A549 (cell line): ENCODE measurements around the gene CDKN2D. TPM values are rescaled to one million over a fixed set of nuclear protein-coding genes. Genes with fewer than 3 reads are reported as not detected.

ENCODE experiments used
- ATAC-seq, 2 experiments: fragments of 200-7000 bp in 1 of 2; fragments of >200 bp in 1 of 2; cut with Nextera tagmentation in 1 of 2; cut with Tn5 transposase in 1 of 2; 3 replicates each; pipeline versions ENCODE4 v1.8.0 to v1.9.1; 2018 to 2020; ENCODE audit warnings: mild to moderate bottlenecking in 1 of 2, moderate library complexity in 1 of 2
- CTCF ChIA-PET: fragments of 300-600 bp; sonication (Branson Sonifier 250); formaldehyde crosslinking; extraction: SDS; loops from one replicate; lab custom pipeline; 2021; ENCODE audit warnings: antibody characterized with exemption, inconsistent platforms; lab: Yijun Ruan, JAX
- POLR2A ChIA-PET: fragments of 350-600 bp; formaldehyde crosslinking; extraction: SDS; loops from one replicate; lab custom pipeline; 2021; ENCODE audit warnings: antibody characterized with exemption, inconsistent platforms; lab: Yijun Ruan, JAX
- DNase-seq, 2 experiments: peaks; one replicate each; pipeline versions ENCODE4 v3.0.0 to v3.0.0-alpha.2; 2011 to 2016; ENCODE audit warnings: low read depth in 1 of 2, low spot score in 1 of 2
- FAIRE-seq: peaks from 2 replicates; lab custom pipeline; 2011; peaks lifted over from hg19 to GRCh38; lab: Jason Lieb, UNC
- H3K27ac ChIP-seq, 2 experiments: fragments of >200 bp; sonication (Bioruptor Twin); formaldehyde crosslinking; 3 replicates each; pipeline ENCODE4 v1.5.1; 2016 to 2017
- H3K4me1 ChIP-seq: fragments of >200 bp; sonication (Bioruptor Twin); formaldehyde crosslinking; 3 replicates; pipeline ENCODE4 v1.6.1; 2016
- H3K4me2 ChIP-seq: fragments of >200 bp; sonication (Bioruptor Twin); formaldehyde crosslinking; 3 replicates; pipeline ENCODE4 v1.6.1; 2016
- H3K4me3 ChIP-seq: fragments of >200 bp; sonication (Bioruptor Twin); formaldehyde crosslinking; 3 replicates; pipeline ENCODE4 v1.5.1; 2016
- H3K9me3 ChIP-seq: fragments of >200 bp; sonication (Bioruptor Twin); formaldehyde crosslinking; 3 replicates; pipeline ENCODE4 v1.6.1; 2016
- EHF ChIP-seq: fragments of 250-450 bp; sonication (Bioruptor Pico); IDR thresholded peaks from 2 replicates; pipeline ENCODE4 v1.5.0; 2020; ENCODE audit warnings: mild to moderate bottlenecking
- EHMT2 ChIP-seq: fragments of 200-600 bp; sonication (generic); IDR thresholded peaks from 2 replicates; pipeline ENCODE4 v1.6.1; 2016; ENCODE audit warnings: antibody characterized with exemption, low read depth, mild to moderate bottlenecking, moderate library complexity
- FOSB ChIP-seq: fragments of 250-450 bp; sonication (Bioruptor Pico); IDR thresholded peaks from 2 replicates; pipeline ENCODE4 v1.5.0; 2020; ENCODE audit warnings: mild to moderate bottlenecking, moderate library complexity
- HEYL ChIP-seq: fragments of 250-450 bp; sonication (Bioruptor Pico); IDR thresholded peaks from 2 replicates; pipeline ENCODE4 v1.8.0; 2021; ENCODE audit warnings: mild to moderate bottlenecking, moderate library complexity
- HOXB13 ChIP-seq: fragments of 250-450 bp; sonication (Bioruptor Pico); IDR thresholded peaks from 2 replicates; pipeline ENCODE4 v1.5.0; 2020; ENCODE audit warnings: low read depth, mild to moderate bottlenecking, moderate library complexity
- HOXB5 ChIP-seq: fragments of 250-450 bp; sonication (Bioruptor Pico); IDR thresholded peaks from 2 replicates; pipeline ENCODE4 v1.5.0; 2020; ENCODE audit warnings: mild to moderate bottlenecking, moderate library complexity
- JUN ChIP-seq, 2 experiments: fragments of >200 bp; sonication (Bioruptor Twin); formaldehyde crosslinking; IDR thresholded peaks; 2 replicates in 1 of 2; 3 replicates in 1 of 2; pipeline ENCODE4 v1.6.1; 2016 to 2017
- KDM1A ChIP-seq: fragments of 200-600 bp; sonication (generic); IDR thresholded peaks from 2 replicates; pipeline ENCODE4 v1.6.1; 2016; ENCODE audit warnings: low read depth, mild to moderate bottlenecking
- MAZ ChIP-seq: fragments of 150-350 bp; IDR thresholded peaks from 2 replicates; pipeline ENCODE4 v1.6.1; 2014; ENCODE audit warnings: antibody characterized with exemption, low read depth, low read length, borderline replicate concordance
- NR3C1 ChIP-seq: fragments of >200 bp; sonication (Bioruptor Twin); formaldehyde crosslinking; IDR thresholded peaks from 3 replicates; pipeline ENCODE4 v1.6.1; 2017
- PHF8 ChIP-seq: fragments of 200-600 bp; sonication (generic); IDR thresholded peaks from 2 replicates; pipeline ENCODE4 v1.6.1; 2016; ENCODE audit warnings: low read depth, mild to moderate bottlenecking, antibody characterized with exemption, moderate library complexity, borderline replicate concordance
- POLR2A ChIP-seq: IDR thresholded peaks from 2 replicates; pipeline ENCODE4 v1.6.1; 2012; ENCODE audit warnings: mild to moderate bottlenecking, low read length
- SMC3 ChIP-seq: fragments of >200 bp; sonication (Bioruptor Twin); formaldehyde crosslinking; IDR thresholded peaks from 3 replicates; pipeline ENCODE4 v1.6.1; 2018; ENCODE audit warnings: inconsistent platforms
- TFCP2L1 ChIP-seq: fragments of 250-450 bp; sonication (Bioruptor Pico); IDR thresholded peaks from 2 replicates; pipeline ENCODE4 v1.5.0; 2021; ENCODE audit warnings: mild to moderate bottlenecking
- TP53 ChIP-seq: fragments of 250-450 bp; sonication (Bioruptor Pico); IDR thresholded peaks from 2 replicates; pipeline ENCODE4 v1.5.0; 2021; ENCODE audit warnings: mild to moderate bottlenecking, moderate library complexity
- ZC3H11A ChIP-seq: fragments of 450-650 bp; IDR thresholded peaks from 2 replicates; pipeline ENCODE4 v1.6.1; 2014; ENCODE audit warnings: antibody characterized with exemption, mild to moderate bottlenecking
- ZNF302 ChIP-seq: fragments of 250-450 bp; sonication (Bioruptor Pico); IDR thresholded peaks from 2 replicates; pipeline ENCODE4 v1.9.0; 2021; ENCODE audit warnings: inconsistent platforms, mild to moderate bottlenecking, moderate library complexity
- ZSCAN20 ChIP-seq: fragments of 250-450 bp; sonication (Bioruptor Pico); IDR thresholded peaks from 2 replicates; pipeline ENCODE4 v1.8.0; 2022; ENCODE audit warnings: mild to moderate bottlenecking, moderate library complexity
- WGBS: methylation state at CpG from one replicate; pipeline ENCODE4 v1.1.6; 2017; ENCODE audit errors: missing lambda C conversion rate; 5-methylcytosine and 5-hydroxymethylcytosine counted together
- polyA plus RNA-seq, 4 experiments: library from polyadenylated mRNA; depleted of rRNA in 3 of 4; stranded (reverse); fragments of >200 nt; fragmentation: RNase III in 1 of 4; extraction: RNeasy Plus Mini Kit Qiagen cat#74134 plus additional on column Dnase treatment in 1 of 4; gene quantifications; 2 replicates in 3 of 4; 3 replicates in 1 of 4; pipeline ENCODE4 v1.2.3, GENCODE V29; 2011 to 2017
- TF ChIP-seq, protein P1 (sequence below): fragments of >200 bp; sonication (Bioruptor Twin); formaldehyde crosslinking; IDR thresholded peaks from 2 replicates; pipeline ENCODE4 v1.6.1; 2016
- TF ChIP-seq, protein P2 (sequence below): fragments of >200 bp; sonication (Bioruptor Twin); formaldehyde crosslinking; IDR thresholded peaks from 3 replicates; pipeline ENCODE4 v1.5.1; 2016

The CDKN2D gene
- polyA plus RNA-seq, 2 of the 4 experiments (the other 2 are of a cell fraction): 3.1 to 4.3 TPM

DNA sequence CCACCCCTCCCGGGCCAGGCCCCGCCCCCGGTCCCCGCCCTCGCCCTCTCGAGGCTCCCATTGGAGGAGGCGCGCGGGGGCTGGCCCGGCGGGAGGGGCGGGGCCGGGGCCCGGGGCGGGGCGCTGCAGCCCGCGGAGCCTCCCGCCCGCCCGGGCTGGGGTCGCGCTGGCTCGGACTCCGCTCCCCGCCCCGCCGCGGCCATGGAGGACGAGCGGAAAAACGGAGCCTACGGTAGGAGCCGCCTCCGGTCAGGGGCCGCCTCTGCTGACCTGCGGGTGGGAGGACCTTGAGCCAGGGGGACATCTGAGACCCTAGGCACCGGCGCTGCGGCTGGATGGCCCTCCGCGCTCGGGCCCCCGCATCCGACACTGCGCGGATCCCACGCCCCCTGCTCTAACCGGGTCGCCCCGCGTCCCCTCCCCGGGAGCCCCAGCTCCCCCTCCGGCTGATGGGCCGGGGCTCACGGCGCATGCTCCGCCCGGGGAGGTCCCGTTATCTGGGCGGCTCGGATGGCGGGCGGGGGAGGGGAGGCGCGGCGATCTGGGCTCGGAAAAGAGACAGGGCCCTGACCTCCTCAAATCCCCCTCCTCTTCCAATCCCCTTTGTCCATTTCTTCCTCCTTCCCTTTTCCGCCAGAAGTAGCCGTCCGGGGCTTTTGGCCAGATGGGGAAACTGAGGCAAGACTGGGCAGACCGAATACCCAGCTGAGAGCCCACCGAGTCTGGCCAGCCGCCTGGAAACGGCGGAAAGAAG lies 33.7 kb upstream of the CDKN2D start:
- FAIRE-seq (no peak), ATAC-seq (peak; percentile 96 to 98), DNase-seq (peak; percentile 63 to 83)
- Histone ChIP-seq H3K4me1 (peaks cover 8% of the 10 kb centered on the region), H3K9me3 (no peaks in the 10 kb centered on the region), H3K4me2 (peak overlapping the region; percentile 99), H3K27ac (peak overlapping the region; percentile 78 to 90), H3K4me3 (peak overlapping the region; percentile 95)
- 5% methylated on average over 17 of the region's 76 CpGs for WGBS
- POLR2A ChIA-PET: interaction anchor here (0.6 kb wide), 2 partner anchors 69 to 106 kb away, joined by 4 to 5 read pairs; no protein-coding TSS in a partner anchor
- TF ChIP-seq EHMT2 (no peak), NR3C1 (no peak), MAZ (no peak), HOXB13 (no peak), PHF8 (peak; percentile 27; the same call in 1 of the 2 replicates), EHF (CRISPR knock-in tag) (no peak), HOXB5 (CRISPR knock-in tag) (no peak), ZSCAN20 (no peak)
- TF ChIP-seq, protein P1, sequence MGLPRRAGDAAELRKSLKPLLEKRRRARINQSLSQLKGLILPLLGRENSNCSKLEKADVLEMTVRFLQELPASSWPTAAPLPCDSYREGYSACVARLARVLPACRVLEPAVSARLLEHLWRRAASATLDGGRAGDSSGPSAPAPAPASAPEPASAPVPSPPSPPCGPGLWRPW: no peak
- CTCF ChIA-PET: interaction anchor here (1.8 to 5.7 kb wide), 2 partner anchors 21 to 42 kb away, joined by 6 to 22 read pairs; no protein-coding TSS in a partner anchor

DNA sequence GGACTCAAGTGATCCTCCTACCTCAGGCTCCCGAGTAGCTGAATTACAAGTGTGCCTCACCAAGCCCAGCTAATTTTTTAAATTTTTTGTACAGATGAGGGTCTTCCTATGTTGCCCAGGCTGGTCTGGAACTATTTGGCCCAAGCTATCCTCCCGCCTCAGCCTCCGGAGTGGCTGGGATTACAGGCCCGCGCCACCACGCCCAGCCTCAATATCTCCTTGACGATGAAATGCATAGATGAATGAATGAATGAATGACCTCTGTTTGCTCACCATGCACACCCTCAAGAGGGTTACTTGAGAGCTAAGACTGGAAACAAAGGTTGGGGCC lies 33.2 kb upstream of the CDKN2D start:
- ATAC-seq: no peak; a peak in 1 of 6 replicates

DNA sequence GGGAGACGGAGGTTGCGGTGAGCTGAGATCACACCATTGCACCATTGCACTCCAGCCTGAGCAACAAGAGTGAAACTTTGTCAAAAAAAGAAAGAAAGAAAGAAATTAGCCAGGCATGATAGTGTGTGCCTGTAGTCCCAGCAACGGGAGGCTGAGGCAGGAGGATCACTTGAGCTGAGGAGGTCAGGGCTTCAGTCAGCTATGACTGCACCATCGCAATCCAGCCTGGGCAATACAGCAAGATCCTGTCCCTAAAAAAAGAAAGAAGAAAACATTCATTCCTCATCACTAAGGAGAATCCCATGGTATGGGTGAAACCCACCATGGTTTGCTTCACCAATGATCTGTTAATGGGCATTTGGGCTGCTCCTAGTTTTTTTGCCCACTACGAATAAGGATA lies 31.4 kb upstream of the CDKN2D start:
- no peak overlapping the region for H3K4me3 ChIP-seq
- FAIRE-seq: no peak
- H3K4me2 ChIP-seq: no peak overlapping the region
- no peak overlapping the region for H3K27ac ChIP-seq
- DNase-seq: no peak
- H3K4me1 ChIP-seq: peaks cover 8% of the 10 kb centered on the region
- ChIA-PET POLR2A (no interaction called here), CTCF (interaction anchor here (1.0 to 1.6 kb wide), 2 partner anchors 19 to 44 kb away, joined by 4 to 5 read pairs; no protein-coding TSS in a partner anchor)
- ATAC-seq: no peak
- H3K9me3 ChIP-seq: no peaks in the 10 kb centered on the region
- TF ChIP-seq HEYL (no peak), ZC3H11A (no peak), FOSB (CRISPR knock-in tag) (no peak), ZNF302 (CRISPR knock-in tag) (no peak), JUN (IDR thresholded peaks at IDR 0.05) (no peak), SMC3 (no peak), TP53 (CRISPR knock-in tag) (no peak), POLR2A (no peak), TFCP2L1 (no peak), KDM1A (no peak), EHMT2 (no peak)
- TF ChIP-seq, protein P2, sequence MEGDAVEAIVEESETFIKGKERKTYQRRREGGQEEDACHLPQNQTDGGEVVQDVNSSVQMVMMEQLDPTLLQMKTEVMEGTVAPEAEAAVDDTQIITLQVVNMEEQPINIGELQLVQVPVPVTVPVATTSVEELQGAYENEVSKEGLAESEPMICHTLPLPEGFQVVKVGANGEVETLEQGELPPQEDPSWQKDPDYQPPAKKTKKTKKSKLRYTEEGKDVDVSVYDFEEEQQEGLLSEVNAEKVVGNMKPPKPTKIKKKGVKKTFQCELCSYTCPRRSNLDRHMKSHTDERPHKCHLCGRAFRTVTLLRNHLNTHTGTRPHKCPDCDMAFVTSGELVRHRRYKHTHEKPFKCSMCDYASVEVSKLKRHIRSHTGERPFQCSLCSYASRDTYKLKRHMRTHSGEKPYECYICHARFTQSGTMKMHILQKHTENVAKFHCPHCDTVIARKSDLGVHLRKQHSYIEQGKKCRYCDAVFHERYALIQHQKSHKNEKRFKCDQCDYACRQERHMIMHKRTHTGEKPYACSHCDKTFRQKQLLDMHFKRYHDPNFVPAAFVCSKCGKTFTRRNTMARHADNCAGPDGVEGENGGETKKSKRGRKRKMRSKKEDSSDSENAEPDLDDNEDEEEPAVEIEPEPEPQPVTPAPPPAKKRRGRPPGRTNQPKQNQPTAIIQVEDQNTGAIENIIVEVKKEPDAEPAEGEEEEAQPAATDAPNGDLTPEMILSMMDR: no peak
- 92% methylated on average over 5 of the region's 5 CpGs for WGBS

More for the DNA sequence above, 33.2 kb upstream of the CDKN2D start:
- Histone ChIP-seq H3K4me1 (peaks cover 8% of the 10 kb centered on the region), H3K9me3 (no peaks in the 10 kb centered on the region), H3K4me2 (peak overlapping the region; percentile 99; the same call in 1 of the 3 replicates), H3K27ac (no peak overlapping the region)
- DNase-seq: no peak
- no peak for FAIRE-seq
- WGBS: 54% methylated on average over 7 of the region's 7 CpGs
- no peak for TF ChIP-seq SMC3
- no peak for TF ChIP-seq MAZ
- TF ChIP-seq HOXB13: no peak
- TF ChIP-seq HOXB5 (CRISPR knock-in tag): no peak
- TF ChIP-seq, all 56 proteins: peak for 0
- ChIA-PET CTCF (interaction anchor here (0.9 to 5.7 kb wide), 3 partner anchors 21 to 101 kb away, joined by 3 to 22 read pairs (median 6); no protein-coding TSS in a partner anchor), POLR2A (interaction anchor here (0.6 kb wide), 2 partner anchors 70 to 105 kb away, joined by 4 to 5 read pairs; no protein-coding TSS in a partner anchor)
- H3K4me3 ChIP-seq: peak overlapping the region; percentile 95
